Chondrocyte (in vitro differentiated cells): ENCODE measurements around the gene MBP. TPM values are rescaled to one million over a fixed set of nuclear protein-coding genes. Genes with fewer than 3 reads are reported as not detected.
A peak's percentile ranks its signal among the peaks of the same experiment; 100 is the strongest.

Source experiments
- DNase-seq: peaks from one replicate; pipeline ENCODE4 v3.0.0; 2021; ENCODE audit warnings: mixed read lengths, low spot score
- H3K27ac Mint-ChIP-seq: one replicate; pipeline ENCODE4 v1.8.0; 2021; ENCODE audit warnings: mild to moderate bottlenecking, moderate library complexity, mixed read lengths; ENCODE audit not compliant: unreplicated experiment
- H3K27me3 Mint-ChIP-seq: 2 replicates; pipeline ENCODE4 v1.8.0; 2021; ENCODE audit warnings: low read depth, mixed read lengths
- H3K36me3 Mint-ChIP-seq: 2 replicates; pipeline ENCODE4 v1.8.0; 2021; ENCODE audit warnings: low read depth, mixed read lengths
- H3K4me1 Mint-ChIP-seq: 2 replicates; pipeline ENCODE4 v1.8.0; 2021; ENCODE audit warnings: low read depth, mild to moderate bottlenecking, mixed read lengths
- H3K4me3 Mint-ChIP-seq: one replicate; pipeline ENCODE4 v1.8.0; 2021; ENCODE audit warnings: mild to moderate bottlenecking, moderate library complexity, mixed read lengths; ENCODE audit not compliant: unreplicated experiment
- H3K9me3 Mint-ChIP-seq: 2 replicates; pipeline ENCODE4 v1.8.0; 2021; ENCODE audit warnings: low read depth, mixed read lengths
- CTCF ChIP-seq: fragments of 200-600 bp; sonication (generic); IDR thresholded peaks from 2 replicates; pipeline ENCODE4 v1.5.0; 2021; ENCODE audit warnings: antibody characterized with exemption, mild to moderate bottlenecking, moderate library complexity
- total RNA-seq: library from RNA; stranded (reverse); gene quantifications from 3 replicates; pipeline ENCODE4 v1.2.1, GENCODE V29; 2021

Gene MBP
- total RNA-seq, 1 donor from 2014 or later: 15.9 TPM

- Mint-ChIP-seq H3K36me3 (no peaks in the 10 kb centered on the region), H3K27me3 (no peaks in the 10 kb centered on the region), H3K4me1 (peaks cover 58% of the 10 kb centered on the region), H3K27ac (peak overlapping the region; percentile 20), H3K9me3 (no peaks in the 10 kb centered on the region), H3K4me3 (no peak overlapping the region)
- TF ChIP-seq CTCF: no peak
- no peak for DNase-seq
These were observed 43.4 kb downstream of the MBP start for GRCh38 chr18:77088963-77089722.

GRCh38 chr18:77087393-77088141 lies 45.0 kb downstream of the MBP start:
- Mint-ChIP-seq H3K36me3 (no peaks in the 10 kb centered on the region), H3K4me3 (peak overlapping the region; percentile 76), H3K27ac (peak overlapping the region; percentile 80), H3K27me3 (no peaks in the 10 kb centered on the region), H3K9me3 (no peaks in the 10 kb centered on the region), H3K4me1 (peaks cover 60% of the 10 kb centered on the region)
- DNase-seq: no peak
- TF ChIP-seq CTCF: peak; percentile 38

GRCh38 chr18:77086656-77087392 lies 45.8 kb downstream of the MBP start:
- DNase-seq: no peak
- H3K9me3 Mint-ChIP-seq: no peaks in the 10 kb centered on the region
- no peaks in the 10 kb centered on the region for H3K36me3 Mint-ChIP-seq
- peak overlapping the region; percentile 76 for H3K4me3 Mint-ChIP-seq
- H3K27ac Mint-ChIP-seq: peak overlapping the region; percentile 80
- TF ChIP-seq CTCF: no peak
- no peaks in the 10 kb centered on the region for H3K27me3 Mint-ChIP-seq
- peaks cover 60% of the 10 kb centered on the region for H3K4me1 Mint-ChIP-seq

DNA sequence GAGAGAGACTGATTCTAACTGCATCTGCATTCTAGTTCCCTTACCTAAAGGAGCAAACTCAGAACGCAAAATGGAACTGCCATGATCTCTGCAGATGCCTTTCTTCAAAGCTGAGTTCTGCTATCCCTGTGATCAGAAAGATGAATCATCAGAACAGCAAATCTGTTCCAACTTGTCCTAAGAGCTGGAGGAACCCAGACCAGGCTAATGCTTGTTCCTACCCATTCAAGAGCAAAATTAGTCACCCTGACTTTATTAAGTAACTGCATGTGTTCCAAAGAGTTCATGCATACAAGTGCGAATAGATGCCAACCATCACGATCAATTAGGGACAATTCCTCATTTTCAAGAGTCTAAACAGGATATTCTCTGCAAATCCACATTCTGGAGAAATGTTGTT lies 46.5 kb downstream of the MBP start:
- peak overlapping the region; percentile 55 for H3K27ac Mint-ChIP-seq
- no peaks in the 10 kb centered on the region for H3K36me3 Mint-ChIP-seq
- DNase-seq: no peak
- H3K9me3 Mint-ChIP-seq: no peaks in the 10 kb centered on the region
- no peak for TF ChIP-seq CTCF
- H3K4me3 Mint-ChIP-seq: peak overlapping the region; percentile 6
- peaks cover 63% of the 10 kb centered on the region for H3K4me1 Mint-ChIP-seq
- no peaks in the 10 kb centered on the region for H3K27me3 Mint-ChIP-seq

DNA sequence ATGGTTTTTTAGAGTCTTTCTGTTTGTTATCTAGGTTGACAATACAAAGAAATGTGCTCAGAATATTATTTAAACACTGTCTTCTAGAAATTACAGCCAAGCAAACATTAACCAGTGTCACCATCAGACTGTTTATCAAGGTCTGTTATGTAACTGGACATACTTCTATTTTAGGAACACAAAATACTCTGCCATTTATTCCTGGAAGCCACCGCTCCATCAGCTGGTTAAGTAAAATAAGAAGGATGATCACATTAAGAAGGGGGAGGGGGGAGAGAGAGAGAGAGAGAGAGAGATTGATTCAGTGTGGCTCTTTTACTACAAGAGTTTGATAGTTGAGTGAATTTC lies 47.9 kb downstream of the MBP start:
- Mint-ChIP-seq H3K4me1 (peaks cover 56% of the 10 kb centered on the region), H3K36me3 (no peaks in the 10 kb centered on the region), H3K27me3 (no peaks in the 10 kb centered on the region), H3K27ac (peak overlapping the region; percentile 10), H3K9me3 (no peaks in the 10 kb centered on the region), H3K4me3 (no peak overlapping the region)
- no peak for TF ChIP-seq CTCF
- no peak for DNase-seq
